ENCODE measurements around the gene VMAC.

The VMAC gene

GRCh38 chr19:5890099-5890498 lies 14.6 kb upstream of the VMAC start:
- no peak for DNase-seq (ENCODE audit: extremely low read depth, low read depth)
- no peak for TF ChIP-seq CTCF (IDR thresholded peaks at IDR 0.05; ENCODE audit: low read depth, low read length, missing control alignments)
- no peak overlapping the region for H3K4me3 ChIP-seq (replicated peaks; ENCODE audit: low read depth, low read length)

GRCh38 chr19:5891572-5891937 lies 13.1 kb upstream of the VMAC start:
- no peak for DNase-seq (ENCODE audit: extremely low read depth, low read depth)
- no peak for TF ChIP-seq CTCF (IDR thresholded peaks at IDR 0.05; ENCODE audit: low read depth, low read length, missing control alignments)
- H3K4me3 ChIP-seq (replicated peaks; ENCODE audit: low read depth, low read length), result no peak overlapping the region

GRCh38 chr19:5891938-5892771 lies 12.5 kb upstream of the VMAC start:
- no peak overlapping the region for H3K4me3 ChIP-seq (replicated peaks; ENCODE audit: low read depth, low read length)
- no peak for DNase-seq (ENCODE audit: extremely low read depth, low read depth)
- peak; percentile 72 for TF ChIP-seq CTCF (IDR thresholded peaks at IDR 0.05; ENCODE audit: low read depth, low read length, missing control alignments)

GRCh38 chr19:5892772-5893275 lies 11.8 kb upstream of the VMAC start:
- H3K4me3 ChIP-seq (replicated peaks; ENCODE audit: low read depth, low read length), result no peak overlapping the region
- TF ChIP-seq CTCF (IDR thresholded peaks at IDR 0.05; ENCODE audit: low read depth, low read length, missing control alignments), result no peak
- DNase-seq (ENCODE audit: extremely low read depth, low read depth), result no peak

GRCh38 chr19:5893296-5893903 lies 11.3 kb upstream of the VMAC start:
- TF ChIP-seq CTCF (IDR thresholded peaks at IDR 0.05; ENCODE audit: low read depth, low read length, missing control alignments), result no peak
- no peak for DNase-seq (ENCODE audit: extremely low read depth, low read depth)

GRCh38 chr19:5893907-5894703 lies 10.6 kb upstream of the VMAC start:
- no peak overlapping the region for H3K4me3 ChIP-seq (replicated peaks; ENCODE audit: low read depth, low read length)
- no peak for DNase-seq (ENCODE audit: extremely low read depth, low read depth)
- TF ChIP-seq CTCF (IDR thresholded peaks at IDR 0.05; ENCODE audit: low read depth, low read length, missing control alignments), result no peak

More at GRCh38 chr19:5893296-5893903, 11.3 kb upstream of the VMAC start:
- H3K4me3 ChIP-seq (replicated peaks; ENCODE audit: low read depth, low read length), result no peak overlapping the region
